Measurements from ENCODE around the gene PRPF31.

GRCh38 chr19:54148158-54148557 is 32.6 kb downstream of the PRPF31 start:
- TF ChIP-seq EZH2 (IDR thresholded peaks at IDR 0.05; ENCODE audit: low read depth), result no peak
- TF ChIP-seq, protein P1, sequence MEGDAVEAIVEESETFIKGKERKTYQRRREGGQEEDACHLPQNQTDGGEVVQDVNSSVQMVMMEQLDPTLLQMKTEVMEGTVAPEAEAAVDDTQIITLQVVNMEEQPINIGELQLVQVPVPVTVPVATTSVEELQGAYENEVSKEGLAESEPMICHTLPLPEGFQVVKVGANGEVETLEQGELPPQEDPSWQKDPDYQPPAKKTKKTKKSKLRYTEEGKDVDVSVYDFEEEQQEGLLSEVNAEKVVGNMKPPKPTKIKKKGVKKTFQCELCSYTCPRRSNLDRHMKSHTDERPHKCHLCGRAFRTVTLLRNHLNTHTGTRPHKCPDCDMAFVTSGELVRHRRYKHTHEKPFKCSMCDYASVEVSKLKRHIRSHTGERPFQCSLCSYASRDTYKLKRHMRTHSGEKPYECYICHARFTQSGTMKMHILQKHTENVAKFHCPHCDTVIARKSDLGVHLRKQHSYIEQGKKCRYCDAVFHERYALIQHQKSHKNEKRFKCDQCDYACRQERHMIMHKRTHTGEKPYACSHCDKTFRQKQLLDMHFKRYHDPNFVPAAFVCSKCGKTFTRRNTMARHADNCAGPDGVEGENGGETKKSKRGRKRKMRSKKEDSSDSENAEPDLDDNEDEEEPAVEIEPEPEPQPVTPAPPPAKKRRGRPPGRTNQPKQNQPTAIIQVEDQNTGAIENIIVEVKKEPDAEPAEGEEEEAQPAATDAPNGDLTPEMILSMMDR (conservative IDR thresholded peaks at IDR 0.05), result no peak
